GM13976 (cell line): Measurements from ENCODE around the gene RBKS.
"Not testable (repeated sequence)": the region's sequence is repeated elsewhere in the genome, so short reads cannot be mapped to it uniquely, and the experiment has no call there.

Experiments used
- DNase-seq: peaks from one replicate; pipeline ENCODE4 v3.0.0; 2012; ENCODE audit warnings: low spot score
- CTCF ChIP-seq: IDR thresholded peaks from 2 replicates; pipeline ENCODE4 v1.5.1; 2012; ENCODE audit warnings: borderline replicate concordance, mild to moderate bottlenecking; ENCODE audit not compliant: insufficient read depth; ENCODE audit errors: extremely low read depth, missing control alignments, control extremely low read depth
- in situ Hi-C: fragments of 300-500 bp; cut with MboI; formaldehyde crosslinking; loops from one replicate; pipeline ENCODE4 v1.12.0; 2022; ENCODE audit warnings: low sequenced_read_pairs, mixed read lengths, inconsistent platforms; ENCODE audit not compliant: unreplicated experiment

RBKS gene

GRCh38 chr2:27746325-27746724 is 143.9 kb downstream of the RBKS start:
- in situ Hi-C loops, result no loop called here
- no peak for DNase-seq
- TF ChIP-seq CTCF, result no peak

DNA sequence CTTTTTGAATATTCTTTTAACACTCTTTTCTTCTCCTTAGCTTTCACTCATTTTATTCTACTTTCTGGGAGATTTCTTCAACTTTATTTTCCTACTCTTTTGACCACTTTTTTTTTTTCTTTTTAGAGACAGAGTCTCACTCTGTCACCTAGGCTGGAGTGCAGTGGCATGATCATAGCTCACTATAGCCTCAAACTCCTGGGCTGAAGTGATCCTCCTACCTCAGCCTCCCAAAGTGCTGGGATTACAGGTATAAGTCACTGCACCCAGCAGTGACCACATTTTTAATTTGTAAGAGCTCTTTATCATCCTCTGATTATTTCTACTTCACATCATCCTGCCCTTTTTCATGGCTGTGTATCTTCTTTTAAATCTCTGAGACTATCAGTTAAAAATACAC is 144.7 kb downstream of the RBKS start:
- in situ Hi-C loops, DNase-seq: not testable (repeated sequence)

DNA sequence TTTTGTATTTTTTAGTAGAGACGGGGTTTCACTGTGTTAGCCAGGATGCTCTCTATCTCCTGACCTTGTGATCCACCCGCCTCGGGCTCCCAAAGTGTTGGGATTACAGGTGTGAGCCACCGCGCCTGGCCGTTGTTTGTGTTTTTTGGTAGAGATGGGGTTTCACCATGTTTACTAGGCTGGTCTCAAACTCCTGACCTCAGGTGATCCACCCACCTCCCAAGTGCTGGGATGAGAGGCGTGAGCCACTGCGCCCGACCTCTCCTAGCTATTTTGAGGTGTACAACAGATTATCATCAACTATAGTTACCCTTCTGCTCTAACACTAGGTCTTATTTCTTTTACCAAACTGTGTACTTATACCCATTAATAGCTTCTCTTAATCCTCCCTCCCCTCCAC is 147.6 kb downstream of the RBKS start:
- in situ Hi-C loops, result no loop called here
- TF ChIP-seq CTCF, result no peak
- no peak for DNase-seq

- in situ Hi-C loops, result no loop called here
- DNase-seq, result no peak
- no peak for TF ChIP-seq CTCF
These were observed 148.5 kb downstream of the RBKS start for GRCh38 chr2:27741673-27742072.

GRCh38 chr2:27739058-27739373 is 151.2 kb downstream of the RBKS start:
- TF ChIP-seq CTCF, result no peak
- DNase-seq, result no peak
- in situ Hi-C loops, result no loop called here

DNA sequence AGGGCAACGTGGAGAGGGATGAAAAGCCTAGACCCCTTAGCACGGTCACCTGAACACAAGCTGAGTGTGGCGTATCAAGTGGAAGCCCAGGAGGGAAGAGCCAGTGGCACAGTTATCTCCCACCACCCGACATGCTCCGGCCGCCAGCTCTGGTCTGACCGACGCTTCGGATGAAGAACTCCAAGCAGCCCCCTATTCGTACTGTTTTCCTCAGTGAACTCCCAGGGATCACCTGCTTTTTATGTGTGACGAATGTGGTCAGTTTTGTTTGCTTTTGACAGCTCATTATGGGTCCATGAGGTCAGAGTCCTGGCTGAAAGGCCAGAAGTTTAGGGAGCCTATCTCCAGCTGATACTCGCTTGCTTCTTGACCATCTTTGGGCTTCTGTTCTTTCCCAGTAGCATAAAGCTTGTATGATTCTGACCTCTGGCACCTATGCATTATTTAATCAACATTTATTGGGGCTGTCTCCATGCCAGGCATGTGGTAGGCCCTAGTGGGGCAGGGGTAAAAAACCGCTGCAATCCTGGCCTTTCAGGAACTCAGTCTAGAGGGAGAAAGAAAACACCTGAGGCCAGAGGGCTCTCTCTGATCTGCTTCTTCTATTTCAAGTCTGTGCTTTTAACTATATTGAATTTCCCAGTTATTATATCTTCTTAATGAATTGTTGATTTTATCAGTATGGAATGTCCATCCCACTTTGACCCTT is 151.7 kb downstream of the RBKS start:
- DNase-seq, result no peak
- TF ChIP-seq CTCF, result no peak
- in situ Hi-C loops, result no loop called here

DNA sequence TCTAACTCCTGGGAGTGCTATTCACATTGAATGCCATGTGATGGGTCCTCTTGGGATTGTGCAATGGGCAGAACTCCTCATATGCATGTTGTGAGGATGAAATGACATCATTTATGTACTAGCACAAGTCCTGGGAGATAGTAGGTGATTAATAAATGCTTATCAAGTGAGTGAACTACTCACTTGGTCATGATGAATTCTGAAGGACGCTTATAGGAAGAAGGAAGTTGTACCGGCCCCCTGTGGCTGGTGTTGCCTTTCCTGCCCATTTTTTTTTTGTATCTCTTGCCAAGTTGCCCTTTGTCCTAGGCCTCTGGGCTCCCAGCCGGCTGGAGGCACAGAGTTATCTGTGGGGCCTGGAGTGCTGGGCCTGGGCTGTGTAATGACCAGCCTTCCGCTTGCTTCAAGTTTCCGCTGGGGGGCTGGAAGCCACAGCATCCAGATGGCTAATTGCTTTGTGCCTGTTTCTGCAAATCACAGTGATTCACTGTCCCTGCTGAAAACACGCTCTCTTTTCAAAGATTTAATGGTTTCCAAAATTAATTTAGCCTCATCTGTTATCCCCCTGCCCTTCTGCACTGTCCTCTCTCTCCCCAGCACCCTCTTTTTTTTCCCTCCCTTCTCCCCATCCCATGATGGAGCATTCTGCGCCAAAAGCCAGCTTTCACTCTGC is 152.4 kb downstream of the RBKS start:
- in situ Hi-C loops, result no loop called here
- no peak for DNase-seq

More for the DNA sequence above, 152.4 kb downstream of the RBKS start:
- TF ChIP-seq CTCF, result no peak
